Gastrocnemius medialis (tissue), 4 donors: Measurements from ENCODE around the gene KLHL25. TPM values are rescaled to one million over a fixed set of nuclear protein-coding genes. Genes with fewer than 3 reads are reported as not detected.
"Not testable (repeated sequence)": the region's sequence is repeated elsewhere in the genome, so short reads cannot be mapped to it uniquely, and the experiment has no call there.

Experiments
- ATAC-seq, 2 donors: fragments of 150-250 bp; one replicate each; pipeline ENCODE4 v1.9.1; 2016
- DNase-seq, 2 donors: peaks; one replicate each; pipeline ENCODE4 v3.0.0-alpha.2; 2019
- H3K27ac ChIP-seq, 4 donors: fragments of 200-600 bp; sonication (generic); 1 replicate in 1 of 4; 2 replicates in 3 of 4; pipeline ENCODE4 v1.5.1; 2016 to 2018; ENCODE audit warnings: mild to moderate bottlenecking in 2 of 4, moderate library complexity in 1 of 4
- H3K27me3 ChIP-seq, 3 donors: fragments of 200-600 bp; sonication (generic) in 2 of 3; 1 replicate in 1 of 3; 2 replicates in 2 of 3; pipeline versions ENCODE4 v1.5.1 to v1.6.0; 2016 to 2019; ENCODE audit warnings: mild to moderate bottlenecking in 1 of 3, moderate library complexity in 1 of 3
- H3K36me3 ChIP-seq, 2 donors: fragments of 200-600 bp; sonication (generic) in 1 of 2; one replicate each; pipeline ENCODE4 v1.5.1; 2017 to 2018
- H3K4me1 ChIP-seq, 2 donors: fragments of 200-600 bp; sonication (generic) in 1 of 2; one replicate each; pipeline ENCODE4 v1.5.1; 2016 to 2017; ENCODE audit warnings: mild to moderate bottlenecking in 2 of 2
- H3K4me3 ChIP-seq, 4 donors: fragments of 200-600 bp; sonication (generic) in 3 of 4; 1 replicate in 1 of 4; 2 replicates in 3 of 4; pipeline ENCODE4 v1.5.1; 2016 to 2019; ENCODE audit warnings: mild to moderate bottlenecking in 2 of 4
- H3K9me3 ChIP-seq, 3 donors: fragments of 200-600 bp; sonication (generic) in 2 of 3; 1 replicate in 1 of 3; 2 replicates in 2 of 3; pipeline ENCODE4 v1.5.1; 2016 to 2019
- POLR2A ChIP-seq, 2 donors: fragments of 450-650 bp; IDR thresholded peaks; one replicate each; pipeline ENCODE4 v1.6.1; 2017; ENCODE audit warnings: antibody characterized with exemption in 2 of 2, mild to moderate bottlenecking in 2 of 2, moderate library complexity in 2 of 2
- in situ Hi-C, 4 donors: fragments of 200-750 bp; cut with MboI; loops; one replicate each; pipeline versions ENCODE4 v1.15.0 to v1.8.0; 2017; ENCODE audit warnings: low sequenced_read_pairs in 4 of 4
- intact Hi-C: fragments of 100-400 bp; cut with DNase I; formaldehyde crosslinking; loops from one replicate; pipeline ENCODE4 v1.15.1; 2023; ENCODE audit warnings: low total_unique reads
- total RNA-seq, 4 donors: library from RNA; depleted of rRNA; stranded (reverse); fragments of >200 nt; gene quantifications; one replicate each; pipeline versions ENCODE4 v1.1.0 to v1.2.3, GENCODE V29; 2016
- TF ChIP-seq, protein P1 (sequence below), 5 experiments: fragments of 450-650 bp in 3 of 5; fragments of 200-600 bp in 2 of 5; sonication (generic) in 2 of 5; IDR thresholded peaks in 4 of 5; conservative IDR thresholded peaks in 1 of 5; 1 replicate in 4 of 5; 2 replicates in 1 of 5; pipeline ENCODE4 v1.5.1; 2016 to 2019; ENCODE audit warnings: antibody characterized with exemption in 5 of 5, mild to moderate bottlenecking in 3 of 5, moderate library complexity in 3 of 5

KLHL25 gene
- total RNA-seq, 4 donors from 2014 or later = 4.8 to 7.0 (median 6.8) TPM

DNA sequence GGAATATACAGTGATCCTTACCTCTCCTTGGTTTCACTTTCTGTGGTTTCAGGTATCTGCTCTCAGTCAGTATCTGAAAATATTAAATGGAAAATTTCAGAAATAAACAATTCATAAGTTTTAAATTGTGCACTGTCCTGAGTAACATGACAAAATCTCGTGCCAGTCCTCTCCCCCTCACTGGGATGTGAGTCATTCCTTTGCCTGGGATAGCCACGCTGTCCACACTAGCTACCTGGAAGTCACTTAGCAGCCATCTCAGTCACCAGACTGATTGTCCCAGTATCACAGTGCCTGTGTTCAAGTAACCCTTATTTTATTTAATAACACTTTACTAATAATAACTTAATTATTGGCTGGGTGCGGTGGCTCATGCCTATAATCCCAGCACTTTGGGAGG is 15.3 kb upstream of the KLHL25 start:
- no peaks in the 10 kb centered on the region for H3K36me3 ChIP-seq
- no peaks in the 10 kb centered on the region for H3K27me3 ChIP-seq
- TF ChIP-seq, protein P1, sequence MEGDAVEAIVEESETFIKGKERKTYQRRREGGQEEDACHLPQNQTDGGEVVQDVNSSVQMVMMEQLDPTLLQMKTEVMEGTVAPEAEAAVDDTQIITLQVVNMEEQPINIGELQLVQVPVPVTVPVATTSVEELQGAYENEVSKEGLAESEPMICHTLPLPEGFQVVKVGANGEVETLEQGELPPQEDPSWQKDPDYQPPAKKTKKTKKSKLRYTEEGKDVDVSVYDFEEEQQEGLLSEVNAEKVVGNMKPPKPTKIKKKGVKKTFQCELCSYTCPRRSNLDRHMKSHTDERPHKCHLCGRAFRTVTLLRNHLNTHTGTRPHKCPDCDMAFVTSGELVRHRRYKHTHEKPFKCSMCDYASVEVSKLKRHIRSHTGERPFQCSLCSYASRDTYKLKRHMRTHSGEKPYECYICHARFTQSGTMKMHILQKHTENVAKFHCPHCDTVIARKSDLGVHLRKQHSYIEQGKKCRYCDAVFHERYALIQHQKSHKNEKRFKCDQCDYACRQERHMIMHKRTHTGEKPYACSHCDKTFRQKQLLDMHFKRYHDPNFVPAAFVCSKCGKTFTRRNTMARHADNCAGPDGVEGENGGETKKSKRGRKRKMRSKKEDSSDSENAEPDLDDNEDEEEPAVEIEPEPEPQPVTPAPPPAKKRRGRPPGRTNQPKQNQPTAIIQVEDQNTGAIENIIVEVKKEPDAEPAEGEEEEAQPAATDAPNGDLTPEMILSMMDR (IDR thresholded peaks at IDR 0.05 in 4 of 5, conservative IDR thresholded peaks at IDR 0.05 in 1 of 5) = no peak
- TF ChIP-seq POLR2A (IDR thresholded peaks at IDR 0.05) = no peak

DNA sequence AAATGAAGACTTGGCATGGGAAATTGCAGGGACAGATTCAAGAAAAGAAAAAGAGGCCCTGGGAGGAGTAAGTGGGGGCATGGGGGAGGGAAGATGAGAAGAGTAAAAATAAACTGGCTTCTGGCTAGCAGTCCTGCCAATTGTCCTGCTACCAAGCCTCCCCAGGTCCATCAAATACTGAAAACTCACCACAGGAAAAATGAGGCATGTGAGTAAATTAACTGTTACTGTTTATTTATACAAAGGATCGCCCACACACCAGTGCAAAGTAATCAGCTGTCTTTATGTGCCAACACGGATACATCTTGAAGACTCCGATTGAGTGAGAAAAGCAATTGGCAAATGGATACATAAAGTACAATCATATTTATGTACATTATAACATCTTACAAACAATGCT is 10.7 kb upstream of the KLHL25 start:
- DNase-seq = no peak
- Histone ChIP-seq H3K36me3 (no peaks in the 10 kb centered on the region), H3K9me3 (no peaks in the 10 kb centered on the region), H3K4me3 (no peak overlapping the region), H3K4me1 (peaks cover 15 to 17% of the 10 kb centered on the region in 2 donors), H3K27me3 (no peaks in the 10 kb centered on the region), H3K27ac (no peak overlapping the region)
- in situ Hi-C loops = no loop called here
- intact Hi-C loops = no loop called here
- TF ChIP-seq POLR2A (IDR thresholded peaks at IDR 0.05) = no peak
- TF ChIP-seq, protein P1 (IDR thresholded peaks at IDR 0.05 in 4 of 5, conservative IDR thresholded peaks at IDR 0.05 in 1 of 5) = no peak
- ATAC-seq = no peak

More for the DNA sequence above, 15.3 kb upstream of the KLHL25 start:
- in situ Hi-C loops (no loop called here), intact Hi-C loops (no loop called here)
- Histone ChIP-seq H3K4me1 (peaks cover 7 to 8% of the 10 kb centered on the region in 2 donors), H3K4me3 (no peak overlapping the region), H3K9me3 (no peaks in the 10 kb centered on the region), H3K27ac (no peak overlapping the region)
- DNase-seq = no peak
- no peak for ATAC-seq

DNA sequence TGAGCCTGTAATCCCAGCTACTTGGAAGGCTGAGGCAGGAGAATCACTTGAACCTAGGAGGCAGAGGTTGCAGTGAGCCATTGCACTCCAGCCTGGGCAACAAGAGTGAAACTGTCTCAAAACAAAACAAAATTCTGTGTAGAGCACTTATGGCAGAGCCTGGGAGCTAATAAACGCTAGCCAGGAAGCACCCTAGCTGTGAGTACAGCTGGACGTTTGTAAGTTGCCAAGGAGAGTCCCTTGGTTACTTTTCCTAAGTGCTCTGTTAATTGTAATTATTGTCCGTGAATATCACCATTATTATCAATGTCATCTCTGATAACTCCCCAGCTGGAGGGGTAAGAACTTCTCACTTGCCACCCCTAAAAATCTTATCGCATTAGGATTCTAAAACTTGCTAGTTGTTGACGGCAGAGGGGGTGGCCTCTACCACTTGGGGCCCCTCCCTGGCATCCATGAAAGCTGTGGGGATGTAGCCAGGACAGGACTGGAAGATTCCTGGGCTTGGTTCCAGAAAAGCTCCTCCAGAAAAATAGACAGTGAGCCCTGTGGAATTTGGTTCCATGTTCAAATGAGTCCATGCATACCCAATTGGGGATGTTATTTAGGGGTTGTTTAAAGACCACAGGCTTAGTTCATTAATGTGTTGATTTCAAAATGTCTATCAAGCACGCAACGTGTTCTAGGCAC is 9.9 kb upstream of the KLHL25 start:
- no peak for DNase-seq
- H3K9me3 ChIP-seq = no peaks in the 10 kb centered on the region
- peaks cover 21 to 22% of the 10 kb centered on the region in 2 donors for H3K4me1 ChIP-seq
- no peak for ATAC-seq
- H3K36me3 ChIP-seq = no peaks in the 10 kb centered on the region
- H3K27ac ChIP-seq = no peak overlapping the region
- no peak for TF ChIP-seq POLR2A (IDR thresholded peaks at IDR 0.05)
- TF ChIP-seq, protein P1 (IDR thresholded peaks at IDR 0.05 in 4 of 5, conservative IDR thresholded peaks at IDR 0.05 in 1 of 5) = no peak
- intact Hi-C loops = no loop called here
- H3K4me3 ChIP-seq = no peak overlapping the region
- H3K27me3 ChIP-seq = no peaks in the 10 kb centered on the region
- in situ Hi-C loops = loop anchor here in 1 of 4 donors (5.0 kb wide), 1 partner anchor 33 kb away; no protein-coding TSS in a partner anchor

DNA sequence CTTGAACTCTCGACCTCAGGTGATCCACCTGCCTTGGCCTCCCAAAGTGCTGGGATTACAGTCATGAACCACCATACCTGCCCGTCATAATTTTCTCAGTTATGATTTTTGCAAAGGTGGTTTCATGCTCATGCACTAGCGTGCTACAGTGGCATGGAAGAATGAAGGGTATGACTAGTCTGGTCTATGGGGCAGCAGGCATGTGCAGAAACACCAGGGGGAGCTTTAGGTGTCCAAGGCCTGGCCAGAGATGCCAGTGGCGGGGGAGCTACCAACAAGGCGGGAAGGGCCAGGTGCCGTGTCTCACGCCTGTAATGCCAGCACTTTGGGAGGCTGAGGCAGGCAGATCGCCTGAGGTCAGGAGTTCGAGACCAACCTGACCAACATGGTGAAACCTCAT is 7.9 kb upstream of the KLHL25 start:
- not testable (repeated sequence) for ATAC-seq

More for the DNA sequence above, 7.9 kb upstream of the KLHL25 start:
- H3K9me3 ChIP-seq, H3K36me3 ChIP-seq, H3K27ac ChIP-seq, H3K27me3 ChIP-seq, H3K4me3 ChIP-seq, DNase-seq, intact Hi-C loops: not testable (repeated sequence)
- TF ChIP-seq, protein P1 (IDR thresholded peaks at IDR 0.05 in 4 of 5, conservative IDR thresholded peaks at IDR 0.05 in 1 of 5) = peak in 1 of 5 experiments; percentile 15
- in situ Hi-C loops = loop anchor here in 1 of 4 donors (5.0 kb wide), 1 partner anchor 35 kb away; no protein-coding TSS in a partner anchor
- peaks cover 21 to 23% of the 10 kb centered on the region in 2 donors for H3K4me1 ChIP-seq
